ENCODE measurements around the gene EFTUD2.
"Not testable (repeated sequence)": the region's sequence is repeated elsewhere in the genome, so short reads cannot be mapped to it uniquely, and the experiment has no call there.

Gene EFTUD2

DNA sequence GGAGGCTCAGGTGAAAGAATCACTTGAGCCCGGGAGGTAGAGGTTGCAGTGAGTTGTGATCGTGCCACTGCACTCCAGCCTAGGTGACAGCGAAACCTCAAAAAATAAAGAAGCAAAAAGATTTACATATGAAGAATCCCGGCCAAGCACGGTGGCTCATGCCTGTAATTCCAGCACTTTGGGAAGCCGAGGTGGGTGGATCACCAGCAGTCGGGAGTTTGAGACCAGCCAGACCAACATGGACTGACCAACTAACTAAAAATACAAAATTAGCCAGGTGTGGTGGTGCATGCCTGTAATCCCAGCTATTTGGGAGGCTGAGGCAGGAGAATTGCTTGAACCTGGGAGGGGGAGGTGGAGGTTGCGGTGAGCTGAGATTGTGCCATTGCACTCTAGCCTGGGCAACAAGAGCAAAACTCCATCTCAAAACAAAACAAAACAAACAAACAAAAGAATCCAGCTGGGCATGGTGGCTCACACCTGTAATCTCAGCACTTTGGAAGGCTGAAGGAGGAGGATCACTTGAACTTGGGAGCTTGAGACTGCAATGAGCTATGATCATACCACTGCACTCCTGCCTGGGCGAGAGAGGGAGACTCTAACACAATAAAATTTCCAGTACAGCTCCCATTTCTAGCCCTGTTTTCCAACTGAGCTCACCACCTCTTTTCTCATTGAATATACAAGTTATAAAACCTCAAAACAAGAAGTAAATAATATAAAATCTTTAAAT, 90.4 kb downstream of the EFTUD2 start:
- DNase-seq (ENCODE audit: low read depth in 2 of 2): not testable (repeated sequence)

GRCh38 chr17:44808156-44808555, 91.1 kb downstream of the EFTUD2 start:
- DNase-seq (ENCODE audit: low read depth in 2 of 2): no peak

DNA sequence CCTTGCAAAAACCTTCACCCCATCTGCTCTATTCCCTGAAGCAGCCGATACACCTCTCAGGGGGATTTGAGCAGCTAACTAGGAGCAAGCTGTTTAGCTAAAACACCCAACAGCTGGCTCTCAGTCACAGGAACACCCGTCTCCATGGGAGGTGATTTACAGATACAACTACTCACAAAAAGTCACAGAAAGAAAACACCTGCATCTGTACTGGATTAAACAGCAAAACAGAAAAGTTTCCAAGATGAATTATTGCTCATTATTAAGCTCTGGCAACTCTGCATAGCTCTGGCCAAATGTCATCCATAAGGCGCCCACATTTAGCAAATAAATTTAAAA, 91.5 kb downstream of the EFTUD2 start:
- no peak for DNase-seq (ENCODE audit: low read depth in 2 of 2)

GRCh38 chr17:44807093-44807816, 92.0 kb downstream of the EFTUD2 start:
- DNase-seq (ENCODE audit: low read depth in 2 of 2): no peak

GRCh38 chr17:44804302-44805089, 94.7 kb downstream of the EFTUD2 start:
- DNase-seq (ENCODE audit: low read depth in 2 of 2): no peak

GRCh38 chr17:44801880-44802279, 97.4 kb downstream of the EFTUD2 start:
- no peak for DNase-seq (ENCODE audit: low read depth in 2 of 2)

Data from stimulated activated CD4-positive, alpha-beta T cell treated with anti-CD3 and anti-CD28 coated beads, Interleukin-15, amount 100 ng/mL, for 48 hours (primary cell).